GM21526 (cell line): ENCODE measurements around the gene SDHA.
"Not testable (repeated sequence)": the region's sequence is repeated elsewhere in the genome, so short reads cannot be mapped to it uniquely, and the experiment has no call there.

Experiments used
- ATAC-seq: cut with Tn5 transposase; IDR thresholded peaks from one replicate; pipeline ENCODE4 v1.9.1; 2021; ENCODE audit warnings: moderate library complexity; ENCODE audit not compliant: unreplicated experiment, low FRiP score

Gene SDHA

GRCh38 chr5:251975-252374 lies 33.9 kb downstream of the SDHA start:
- ATAC-seq = not testable (repeated sequence)

GRCh38 chr5:252546-252945 lies 34.4 kb downstream of the SDHA start:
- ATAC-seq = no peak

GRCh38 chr5:254322-254721 lies 36.2 kb downstream of the SDHA start:
- ATAC-seq = not testable (repeated sequence)

- ATAC-seq = not testable (repeated sequence)
Measured at GRCh38 chr5:255116-255515, 37.0 kb downstream of the SDHA start.

- not testable (repeated sequence) for ATAC-seq
Measured at GRCh38 chr5:256347-256746, 38.2 kb downstream of the SDHA start.

GRCh38 chr5:257148-257547 lies 39.0 kb downstream of the SDHA start:
- no peak for ATAC-seq

GRCh38 chr5:263275-263974 lies 45.3 kb downstream of the SDHA start:
- not testable (repeated sequence) for ATAC-seq

- no peak for ATAC-seq
Measured at GRCh38 chr5:264338-264737, 46.2 kb downstream of the SDHA start.

GRCh38 chr5:266311-267026 lies 48.3 kb downstream of the SDHA start:
- ATAC-seq = not testable (repeated sequence)

- ATAC-seq = no peak
Measured at GRCh38 chr5:267716-268115, 49.6 kb downstream of the SDHA start.

GRCh38 chr5:270340-270739 lies 52.2 kb downstream of the SDHA start:
- no peak for ATAC-seq

- not testable (repeated sequence) for ATAC-seq
Measured at GRCh38 chr5:271828-272167, 53.7 kb downstream of the SDHA start.

GRCh38 chr5:273091-273490 lies 55.0 kb downstream of the SDHA start:
- ATAC-seq = not testable (repeated sequence)

- ATAC-seq = not testable (repeated sequence)
Measured at GRCh38 chr5:273491-273890, 55.4 kb downstream of the SDHA start.

- not testable (repeated sequence) for ATAC-seq
Measured at GRCh38 chr5:274346-274745, 56.2 kb downstream of the SDHA start.

GRCh38 chr5:278646-279045 lies 60.5 kb downstream of the SDHA start:
- ATAC-seq = no peak

- ATAC-seq = not testable (repeated sequence)
Measured at GRCh38 chr5:279051-279665, 61.0 kb downstream of the SDHA start.

- ATAC-seq = no peak
Measured at GRCh38 chr5:285991-286557, 68.0 kb downstream of the SDHA start.

- not testable (repeated sequence) for ATAC-seq
Measured at GRCh38 chr5:290200-290599, 72.1 kb downstream of the SDHA start.

- ATAC-seq = not testable (repeated sequence)
Measured at GRCh38 chr5:291345-291744, 73.2 kb downstream of the SDHA start.

- ATAC-seq = not testable (repeated sequence)
Measured at GRCh38 chr5:294788-295187, 76.7 kb downstream of the SDHA start.
